HG02798 (cell line): ENCODE results near the gene SET.
"Not testable (repeated sequence)": the region's sequence is repeated elsewhere in the genome, so short reads cannot be mapped to it uniquely, and the experiment has no call there.

Experiments used
- ATAC-seq: cut with Tn5 transposase; IDR thresholded peaks from one replicate; pipeline ENCODE4 v1.9.1; 2021; ENCODE audit warnings: mild to moderate bottlenecking; ENCODE audit not compliant: unreplicated experiment, poor library complexity

The SET gene

GRCh38 chr9:128688501-128689292 lies at the start of gene SET:
TSS of gene SET (plus strand) at chr9:128689222. CDS start at chr9:128689583, 361 bp downstream.
- ATAC-seq = peak; percentile 85

- no peak for ATAC-seq
These were observed 48.4 kb upstream of the SET start for GRCh38 chr9:128640603-128641002.

GRCh38 chr9:128642675-128643245 lies 46.3 kb upstream of the SET start:
- ATAC-seq = no peak

- ATAC-seq = peak; percentile 63
These were observed 45.3 kb upstream of the SET start for GRCh38 chr9:128643519-128644300.

- ATAC-seq = not testable (repeated sequence)
These were observed 40.8 kb upstream of the SET start for GRCh38 chr9:128648206-128648605.

GRCh38 chr9:128651798-128652197 lies 37.2 kb upstream of the SET start:
- ATAC-seq = no peak

GRCh38 chr9:128653908-128654307 lies 35.1 kb upstream of the SET start:
- no peak for ATAC-seq

GRCh38 chr9:128654481-128654880 lies 34.5 kb upstream of the SET start:
- ATAC-seq = no peak

GRCh38 chr9:128656416-128657343 lies 32.3 kb upstream of the SET start, which contains the start of gene DYNC2I2:
TSS of gene DYNC2I2 (minus strand) at chr9:128656847. CDS start at chr9:128656726, 121 bp downstream.
- peak; percentile 87 for ATAC-seq

GRCh38 chr9:128657344-128657704 lies 31.7 kb upstream of the SET start:
- no peak for ATAC-seq

- no peak for ATAC-seq
These were observed 31.2 kb upstream of the SET start for GRCh38 chr9:128657796-128658195.

GRCh38 chr9:128666481-128666941 lies 22.5 kb upstream of the SET start:
- ATAC-seq = not testable (repeated sequence)

GRCh38 chr9:128669786-128670185 lies 19.2 kb upstream of the SET start:
- ATAC-seq = no peak

- ATAC-seq = no peak
These were observed 13.6 kb upstream of the SET start for GRCh38 chr9:128675382-128675781.

- no peak for ATAC-seq
These were observed 11.2 kb upstream of the SET start for GRCh38 chr9:128677794-128678193.

- ATAC-seq = no peak
These were observed 5.5 kb upstream of the SET start for GRCh38 chr9:128683340-128684064.

GRCh38 chr9:128684065-128684324 lies 5.0 kb upstream of the SET start:
- no peak for ATAC-seq

GRCh38 chr9:128684325-128685199 lies 4.5 kb upstream of the SET start:
- peak; percentile 31 for ATAC-seq
